SH-SY5Y (cell line): ENCODE results near the gene CHRNA9.

Experiments used
- GATA2 ChIP-seq: IDR thresholded peaks from 2 replicates; pipeline ENCODE4 v1.6.1; 2011; ENCODE audit warnings: mild to moderate bottlenecking, low read depth, low read length
- GATA3 ChIP-seq: IDR thresholded peaks from 2 replicates; pipeline ENCODE4 v1.6.1; 2011; ENCODE audit warnings: low read depth, mild to moderate bottlenecking, low read length, moderate library complexity

DNA sequence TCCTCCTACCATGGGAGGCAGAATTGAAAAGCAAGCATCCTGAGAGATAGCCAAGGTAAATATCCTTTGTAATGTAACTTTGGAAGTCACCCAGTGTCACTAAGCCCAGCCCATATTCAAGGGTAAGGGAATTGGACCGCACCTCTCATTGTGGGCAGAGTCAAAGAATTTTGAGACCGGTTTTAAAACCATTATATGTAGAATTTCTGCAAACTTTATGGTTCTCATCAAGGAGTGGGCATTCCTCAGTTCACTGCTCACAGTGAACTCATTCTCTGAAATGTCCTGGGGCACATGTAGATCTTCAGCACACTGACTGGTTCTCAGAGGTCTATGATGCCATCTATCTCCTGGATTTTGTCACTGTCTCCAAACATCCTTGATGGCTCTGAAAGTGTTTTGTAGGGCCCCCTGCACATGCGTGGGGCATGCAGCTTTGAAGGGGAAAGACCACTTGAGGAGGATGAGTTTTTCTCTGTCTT is 35.3 kb upstream of the CHRNA9 start:
- TF ChIP-seq GATA2 (no peak), GATA3 (no peak)
